AG04450 (cell line): ENCODE data around the gene EIF4G1. TPM values are rescaled to one million over a fixed set of nuclear protein-coding genes. Genes with fewer than 3 reads are reported as not detected.
"Not testable (repeated sequence)": the region's sequence is repeated elsewhere in the genome, so short reads cannot be mapped to it uniquely, and the experiment has no call there.

Experiments
- CTCF ChIA-PET: fragments of 300-600, 350-600 bp; formaldehyde crosslinking; extraction: SDS; loops from one replicate; lab custom pipeline; 2022; ENCODE audit warnings: antibody characterized with exemption, inconsistent platforms; lab: Charles Lee
- POLR2A ChIA-PET: fragments of 350-600 bp; formaldehyde crosslinking; extraction: SDS; loops from one replicate; lab custom pipeline; 2021; ENCODE audit warnings: antibody characterized with exemption, inconsistent platforms; lab: Yijun Ruan, JAX
- DNase-seq: peaks from one replicate; pipeline ENCODE4 v3.0.0-alpha.2; 2011; ENCODE audit warnings: low read depth, low spot score
- H3K27ac ChIP-seq: one replicate; pipeline ENCODE4 v1.5.1; 2012; ENCODE audit warnings: low read depth, low read length, control low read depth
- H3K27me3 ChIP-seq: one replicate; pipeline ENCODE4 v1.6.0; 2012; ENCODE audit warnings: low read length; ENCODE audit not compliant: control insufficient read depth, insufficient read depth
- H3K4me3 ChIP-seq: 2 replicates; pipeline ENCODE4 v1.5.1; 2011; ENCODE audit warnings: mild to moderate bottlenecking, low read depth, low read length, control low read depth
- H3K9me3 ChIP-seq: 2 replicates; pipeline ENCODE4 v1.5.1; 2012; ENCODE audit warnings: low read length; ENCODE audit not compliant: control insufficient read depth, insufficient read depth
- polyA plus RNA-seq: library from polyadenylated mRNA; depleted of rRNA; stranded (reverse); fragments of >200 nt; gene quantifications from 2 replicates; pipeline ENCODE4 v1.2.3, GENCODE V29; 2011
- TF ChIP-seq, protein P1 (sequence below): IDR thresholded peaks from 2 replicates; pipeline ENCODE4 v1.5.1; 2011; ENCODE audit warnings: low read depth, low read length, control low read depth, inconsistent platforms

The EIF4G1 gene
- polyA plus RNA-seq, 1 experiment = 191 TPM

- H3K9me3 ChIP-seq = no peaks in the 10 kb centered on the region; the same call in 1 of the 2 replicates
- peak overlapping the region; percentile 92 for H3K27ac ChIP-seq
- H3K4me3 ChIP-seq = peak overlapping the region; percentile 52
- CTCF ChIA-PET = interaction anchor here (1.0 kb wide), 1 partner anchor 13 kb away, joined by 3 read pairs; no protein-coding TSS in a partner anchor
- no peaks in the 10 kb centered on the region for H3K27me3 ChIP-seq
- POLR2A ChIA-PET = interaction anchor here (0.9 to 1.1 kb wide), 3 partner anchors 9 to 21 kb away, joined by 3 read pairs; no protein-coding TSS in a partner anchor
- TF ChIP-seq, protein P1, sequence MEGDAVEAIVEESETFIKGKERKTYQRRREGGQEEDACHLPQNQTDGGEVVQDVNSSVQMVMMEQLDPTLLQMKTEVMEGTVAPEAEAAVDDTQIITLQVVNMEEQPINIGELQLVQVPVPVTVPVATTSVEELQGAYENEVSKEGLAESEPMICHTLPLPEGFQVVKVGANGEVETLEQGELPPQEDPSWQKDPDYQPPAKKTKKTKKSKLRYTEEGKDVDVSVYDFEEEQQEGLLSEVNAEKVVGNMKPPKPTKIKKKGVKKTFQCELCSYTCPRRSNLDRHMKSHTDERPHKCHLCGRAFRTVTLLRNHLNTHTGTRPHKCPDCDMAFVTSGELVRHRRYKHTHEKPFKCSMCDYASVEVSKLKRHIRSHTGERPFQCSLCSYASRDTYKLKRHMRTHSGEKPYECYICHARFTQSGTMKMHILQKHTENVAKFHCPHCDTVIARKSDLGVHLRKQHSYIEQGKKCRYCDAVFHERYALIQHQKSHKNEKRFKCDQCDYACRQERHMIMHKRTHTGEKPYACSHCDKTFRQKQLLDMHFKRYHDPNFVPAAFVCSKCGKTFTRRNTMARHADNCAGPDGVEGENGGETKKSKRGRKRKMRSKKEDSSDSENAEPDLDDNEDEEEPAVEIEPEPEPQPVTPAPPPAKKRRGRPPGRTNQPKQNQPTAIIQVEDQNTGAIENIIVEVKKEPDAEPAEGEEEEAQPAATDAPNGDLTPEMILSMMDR = peak; percentile 28
- DNase-seq = peak; percentile 51
Measured at GRCh38 chr3:184338511-184338945, 24.1 kb downstream of the EIF4G1 start.

GRCh38 chr3:184339001-184339400 is 24.6 kb downstream of the EIF4G1 start:
- TF ChIP-seq, protein P1 = no peak
- Histone ChIP-seq H3K27me3 (no peaks in the 10 kb centered on the region), H3K9me3 (no peaks in the 10 kb centered on the region; the same call in 1 of the 2 replicates), H3K27ac (peak overlapping the region; percentile 39), H3K4me3 (peak overlapping the region; percentile 52)
- DNase-seq = no peak
- ChIA-PET CTCF (no interaction called here), POLR2A (interaction anchor here (1.0 to 1.1 kb wide), 2 partner anchors 9 to 19 kb away, joined by 3 read pairs; no protein-coding TSS in a partner anchor)

DNA sequence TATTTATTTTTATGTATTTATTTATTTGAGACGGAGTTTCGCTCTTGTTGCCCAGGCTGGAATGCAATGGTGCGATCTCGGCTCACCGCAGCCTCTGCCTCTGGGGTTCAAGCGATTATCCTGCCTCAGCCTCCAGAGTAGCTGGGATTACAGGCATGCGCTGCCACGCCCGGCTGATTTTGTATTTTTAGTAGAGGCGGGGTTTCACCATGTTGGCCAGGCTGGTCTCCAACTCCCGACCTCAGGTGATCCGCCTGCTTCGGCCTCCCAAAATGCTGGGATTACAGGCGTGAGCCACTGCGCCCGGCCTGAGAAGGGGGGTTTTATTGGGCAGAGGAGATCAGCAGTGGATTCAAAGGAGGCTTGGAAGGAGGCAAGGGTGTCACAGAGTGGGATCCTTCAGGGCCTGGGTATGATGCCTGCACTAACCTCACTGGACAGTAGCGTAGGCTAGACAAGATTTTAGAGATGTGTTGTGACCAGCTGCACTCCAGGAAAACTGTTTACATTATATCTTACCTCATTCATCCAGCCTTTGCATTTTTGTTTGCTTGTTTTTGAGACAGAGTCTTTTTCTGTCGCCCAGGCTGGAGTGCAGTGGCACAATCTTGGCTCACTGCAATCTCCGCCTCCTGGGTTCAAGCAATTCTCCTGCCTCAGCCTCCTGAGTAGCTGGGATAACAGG is 25.2 kb downstream of the EIF4G1 start:
- DNase-seq, H3K4me3 ChIP-seq, H3K27me3 ChIP-seq, H3K27ac ChIP-seq, CTCF ChIA-PET, H3K9me3 ChIP-seq: not testable (repeated sequence)
- POLR2A ChIA-PET = interaction anchor here (1.1 kb wide), 1 partner anchor 19 kb away, joined by 3 read pairs; no protein-coding TSS in a partner anchor

DNA sequence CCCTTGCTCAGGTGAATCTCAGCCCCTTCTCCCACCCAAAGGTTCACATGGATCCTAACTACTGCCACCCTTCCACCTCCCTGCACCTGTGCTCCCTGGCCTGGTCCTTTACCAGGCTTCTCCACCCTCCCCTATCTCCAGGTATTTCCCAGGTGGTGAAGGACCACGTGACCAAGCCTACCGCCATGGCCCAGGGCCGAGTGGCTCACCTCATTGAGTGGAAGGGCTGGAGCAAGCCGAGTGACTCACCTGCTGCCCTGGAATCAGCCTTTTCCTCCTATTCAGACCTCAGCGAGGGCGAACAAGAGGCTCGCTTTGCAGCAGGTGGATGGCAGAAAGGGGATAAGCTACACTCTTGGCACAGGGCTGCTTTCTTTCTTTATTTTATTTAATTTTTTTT is 27.5 kb downstream of the EIF4G1 start:
- no peaks in the 10 kb centered on the region; the same call in 1 of the 2 replicates for H3K9me3 ChIP-seq
- DNase-seq = no peak
- no peaks in the 10 kb centered on the region for H3K27me3 ChIP-seq
- TF ChIP-seq, protein P1 = no peak
- ChIA-PET CTCF (interaction anchor here (1.0 kb wide), 1 partner anchor 13 kb away, joined by 3 read pairs; no protein-coding TSS in a partner anchor), POLR2A (no interaction called here)
- H3K4me3 ChIP-seq = no peak overlapping the region
- no peak overlapping the region for H3K27ac ChIP-seq

- TF ChIP-seq, protein P1 = no peak
- DNase-seq = no peak
- CTCF ChIA-PET = interaction anchor here (0.8 kb wide), 1 partner anchor 10 kb away, joined by 3 read pairs; no protein-coding TSS in a partner anchor
- Histone ChIP-seq H3K27me3 (no peaks in the 10 kb centered on the region), H3K4me3 (no peak overlapping the region), H3K9me3 (no peaks in the 10 kb centered on the region; the same call in 1 of the 2 replicates), H3K27ac (no peak overlapping the region)
- POLR2A ChIA-PET = no interaction called here
Measured at GRCh38 chr3:184343200-184343876, 28.9 kb downstream of the EIF4G1 start.
